NCI-H2171 treated with DMSO at 0.1 percent for 48 hours (cell line): ENCODE results near the gene PIEZO2.
A peak's percentile ranks its signal among the peaks of the same experiment; 100 is the strongest.
"Not testable (repeated sequence)": the region's sequence is repeated elsewhere in the genome, so short reads cannot be mapped to it uniquely, and the experiment has no call there.

Experiments used
- DNase-seq: peaks from one replicate; lab custom pipeline; 2025; lab: John Stamatoyannopoulos, UW

PIEZO2 gene

GRCh38 chr18:11149441-11150270, at the start of gene PIEZO2:
Gene PIEZO2, minus strand, starts transcription at chr18:11149569. Its CDS starts 981 bp downstream, at chr18:11148588.
- DNase-seq = peak; percentile 53

DNA sequence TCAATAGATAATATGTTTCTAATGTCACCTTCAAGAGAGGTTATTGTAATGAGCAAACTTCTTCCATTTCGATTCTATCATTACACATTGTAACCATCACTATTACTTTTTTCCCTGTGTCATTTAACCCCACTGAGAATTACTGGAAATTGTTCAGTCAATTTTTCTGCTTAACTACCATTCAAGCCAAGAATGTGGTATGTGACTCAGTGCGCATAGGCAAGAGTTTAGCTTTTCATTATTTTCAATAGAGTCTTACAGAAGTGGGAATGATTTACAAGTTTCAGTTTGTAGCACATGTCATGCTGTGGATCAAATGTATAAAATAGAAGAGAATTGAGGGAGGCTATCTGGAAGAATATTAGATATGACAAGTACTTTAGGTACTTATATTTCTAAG, 34.3 kb upstream of the PIEZO2 start:
- DNase-seq = no peak

- DNase-seq = not testable (repeated sequence)
These were observed 32.3 kb upstream of the PIEZO2 start for GRCh38 chr18:11181629-11182028.

- no peak for DNase-seq
These were observed 30.7 kb upstream of the PIEZO2 start for GRCh38 chr18:11179959-11180519.

DNA sequence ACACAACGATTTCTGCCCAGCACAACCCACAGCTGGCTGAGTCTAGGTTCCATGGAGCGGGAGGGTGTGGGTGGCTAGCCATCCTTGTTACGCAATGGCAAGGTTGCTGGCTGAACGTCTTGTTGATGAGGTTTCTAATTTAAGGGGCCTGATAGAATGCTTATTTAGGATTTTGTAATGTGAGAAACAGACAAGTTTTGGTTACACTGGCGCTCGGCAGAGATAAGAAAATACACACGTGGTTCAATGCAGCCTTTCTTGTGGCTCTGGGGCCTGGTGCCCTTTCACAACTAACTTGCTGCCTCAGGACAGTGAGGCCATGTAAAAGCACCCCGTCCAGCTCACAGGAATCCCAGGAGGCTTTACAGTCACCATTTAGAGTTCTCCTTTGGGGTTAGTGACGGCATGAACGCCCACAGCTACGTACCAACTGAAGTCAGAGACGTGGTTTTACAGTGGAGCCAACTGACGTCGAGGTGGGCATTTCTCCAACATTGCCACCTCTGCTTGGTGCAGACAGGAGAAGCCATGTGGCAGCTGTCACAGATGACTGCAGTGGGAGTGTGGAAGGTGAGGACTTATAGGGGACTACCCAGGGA, 29.7 kb upstream of the PIEZO2 start:
- no peak for DNase-seq

DNA sequence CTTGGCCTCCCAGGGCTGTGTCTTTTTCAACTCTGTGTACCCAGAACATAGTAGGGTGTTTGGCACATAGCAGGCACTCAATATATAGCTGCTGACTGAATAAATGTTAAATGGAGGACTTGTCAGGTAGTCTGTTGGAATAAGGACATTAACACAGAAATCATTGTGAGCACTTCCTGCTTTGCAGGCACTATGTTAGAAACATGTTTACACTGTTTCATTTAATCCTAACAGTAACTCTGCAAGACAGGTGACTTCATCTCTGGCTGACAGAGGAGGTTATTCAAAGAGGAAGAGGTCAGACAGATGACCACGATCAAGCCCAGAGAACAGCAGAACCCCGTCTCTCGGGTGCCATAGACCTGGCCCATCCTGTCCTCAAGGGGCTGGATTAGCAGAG, 28.0 kb upstream of the PIEZO2 start:
- DNase-seq = no peak

GRCh38 chr18:11176481-11176881, 27.1 kb upstream of the PIEZO2 start:
- DNase-seq = no peak

DNA sequence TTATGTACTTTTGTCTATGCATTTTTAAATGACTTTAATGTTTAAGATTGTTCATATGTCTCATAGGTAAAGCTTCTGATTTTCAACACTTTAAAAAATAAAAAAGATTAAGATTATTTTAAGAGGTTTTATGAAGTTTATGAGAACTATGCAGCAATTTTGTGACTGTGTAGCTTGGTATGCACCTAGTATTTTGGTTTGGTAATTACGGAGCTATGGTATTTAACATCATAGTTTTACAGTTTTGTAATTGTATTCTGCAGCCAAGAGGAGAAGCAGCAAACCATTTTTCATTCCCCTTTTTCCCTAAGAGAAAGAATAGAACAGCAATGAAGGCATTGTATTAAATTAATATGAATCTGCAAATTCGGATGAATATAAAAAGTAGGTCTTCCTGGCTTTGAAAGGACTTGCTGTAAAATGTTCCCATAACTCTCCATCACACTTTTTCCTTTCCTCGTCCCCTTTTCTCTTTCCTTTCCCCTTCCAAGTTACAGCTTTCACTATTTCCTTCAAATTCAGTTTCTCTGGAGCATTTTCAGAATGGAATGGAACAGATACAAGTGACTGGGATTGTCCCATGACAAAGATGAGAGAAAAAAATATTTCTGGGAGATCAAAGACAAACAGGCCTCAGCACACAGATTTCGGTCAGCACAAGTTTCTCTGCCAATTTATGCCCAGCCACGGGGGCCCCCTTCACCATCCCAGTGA, 26.1 kb upstream of the PIEZO2 start:
- DNase-seq = no peak

DNA sequence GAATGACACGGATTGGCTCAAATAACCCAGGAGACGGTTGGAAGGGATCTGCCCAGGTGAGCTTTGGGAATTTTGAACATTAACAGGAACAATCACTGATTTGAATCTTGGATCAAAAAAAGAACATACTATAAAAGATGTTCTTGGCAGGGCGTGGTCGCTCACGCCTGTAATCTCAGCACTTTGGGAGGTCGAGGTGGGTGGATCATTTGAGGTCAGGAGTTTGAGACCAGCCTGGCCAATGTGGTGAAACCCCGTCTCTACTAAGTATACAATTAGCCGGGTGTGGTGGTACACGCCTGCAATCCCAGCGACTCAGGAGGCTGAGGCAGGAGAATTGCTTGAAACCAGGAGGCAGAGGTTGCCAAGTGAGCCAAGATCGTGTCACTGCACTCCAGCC, 24.8 kb upstream of the PIEZO2 start:
- not testable (repeated sequence) for DNase-seq

DNA sequence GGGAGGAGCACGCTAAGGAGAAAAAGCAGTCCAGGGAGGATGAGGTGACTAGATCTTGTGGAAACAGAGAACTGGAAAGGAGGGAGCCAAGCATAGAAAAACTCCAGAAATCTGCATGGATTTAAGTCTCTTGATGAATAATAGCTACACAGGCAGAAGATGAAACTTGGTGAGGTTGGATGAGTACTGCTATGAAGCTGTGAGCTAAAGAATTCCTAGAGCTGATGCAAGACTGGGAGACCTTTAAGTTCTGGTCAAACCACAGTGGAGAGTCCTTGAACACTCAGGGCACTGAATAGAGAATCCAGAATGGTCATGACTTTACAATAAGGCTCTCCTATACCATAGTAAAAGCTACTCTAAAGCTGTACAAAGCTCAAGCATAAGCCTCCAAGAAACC, 18.4 kb upstream of the PIEZO2 start:
- DNase-seq = no peak

GRCh38 chr18:11165952-11166351, 16.6 kb upstream of the PIEZO2 start:
- DNase-seq = no peak

GRCh38 chr18:11165138-11165537, 15.8 kb upstream of the PIEZO2 start:
- no peak for DNase-seq

GRCh38 chr18:11163665-11164064, 14.3 kb upstream of the PIEZO2 start:
- no peak for DNase-seq

- DNase-seq = no peak
These were observed 13.5 kb upstream of the PIEZO2 start for GRCh38 chr18:11162889-11163288.

DNA sequence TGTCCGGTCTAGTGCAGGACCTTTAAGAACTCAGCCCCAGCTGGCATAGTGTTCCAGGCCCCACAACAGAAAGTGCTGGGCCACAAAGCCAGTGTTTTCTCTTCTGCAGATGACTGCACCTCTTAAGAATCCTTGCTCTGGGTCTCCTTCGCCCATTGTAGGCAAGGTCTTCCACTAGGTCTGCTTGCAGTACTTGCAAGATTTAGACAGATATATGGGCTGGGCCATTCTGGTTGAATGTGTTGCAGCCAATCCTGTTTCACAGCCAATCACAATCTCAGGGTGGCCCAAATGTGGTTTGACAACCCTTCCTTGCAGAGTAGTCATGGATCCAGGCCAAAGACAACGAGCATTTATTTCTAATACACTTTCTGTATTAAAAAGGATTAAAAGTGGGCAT, 13.1 kb upstream of the PIEZO2 start:
- DNase-seq = no peak

DNA sequence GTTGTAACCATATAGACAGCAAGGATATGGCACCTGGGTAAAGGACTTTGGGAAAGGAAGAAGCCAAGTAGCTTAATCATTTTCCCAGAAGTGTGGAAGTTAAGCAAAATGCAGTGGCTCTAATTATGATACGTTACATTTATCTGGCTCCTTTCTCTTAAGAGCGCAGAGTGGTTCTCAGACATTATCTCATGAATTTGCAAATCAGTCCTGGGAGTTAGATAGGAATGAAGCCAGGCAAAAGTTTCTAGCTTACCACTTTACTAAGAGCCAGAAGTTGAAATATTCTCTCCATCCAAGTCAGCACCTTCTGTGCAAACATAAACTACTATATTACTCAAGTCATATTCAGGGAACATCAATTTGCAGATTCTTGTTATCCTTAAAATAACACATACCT, 10.9 kb upstream of the PIEZO2 start:
- DNase-seq = no peak

GRCh38 chr18:11159844-11160243, 10.5 kb upstream of the PIEZO2 start:
- no peak for DNase-seq

GRCh38 chr18:11156978-11157377, 7.6 kb upstream of the PIEZO2 start:
- no peak for DNase-seq

- no peak for DNase-seq
These were observed 5.8 kb upstream of the PIEZO2 start for GRCh38 chr18:11155034-11155759.

GRCh38 chr18:11154368-11154989, 5.1 kb upstream of the PIEZO2 start:
- DNase-seq = peak; percentile 57

GRCh38 chr18:11153097-11153496, 3.7 kb upstream of the PIEZO2 start:
- DNase-seq = no peak

- DNase-seq = no peak
These were observed 874 bp upstream of the PIEZO2 start for GRCh38 chr18:11150271-11150615.
